Measurements from ENCODE around the gene USP35. TPM values are rescaled to one million over a fixed set of nuclear protein-coding genes. Genes with fewer than 3 reads are reported as not detected.
A peak's percentile ranks its signal among the peaks of the same experiment; 100 is the strongest.

The USP35 gene
- total and polyA plus RNA-seq, 12 donors = 3.6 to 7.3 (median 5.2) TPM

DNA sequence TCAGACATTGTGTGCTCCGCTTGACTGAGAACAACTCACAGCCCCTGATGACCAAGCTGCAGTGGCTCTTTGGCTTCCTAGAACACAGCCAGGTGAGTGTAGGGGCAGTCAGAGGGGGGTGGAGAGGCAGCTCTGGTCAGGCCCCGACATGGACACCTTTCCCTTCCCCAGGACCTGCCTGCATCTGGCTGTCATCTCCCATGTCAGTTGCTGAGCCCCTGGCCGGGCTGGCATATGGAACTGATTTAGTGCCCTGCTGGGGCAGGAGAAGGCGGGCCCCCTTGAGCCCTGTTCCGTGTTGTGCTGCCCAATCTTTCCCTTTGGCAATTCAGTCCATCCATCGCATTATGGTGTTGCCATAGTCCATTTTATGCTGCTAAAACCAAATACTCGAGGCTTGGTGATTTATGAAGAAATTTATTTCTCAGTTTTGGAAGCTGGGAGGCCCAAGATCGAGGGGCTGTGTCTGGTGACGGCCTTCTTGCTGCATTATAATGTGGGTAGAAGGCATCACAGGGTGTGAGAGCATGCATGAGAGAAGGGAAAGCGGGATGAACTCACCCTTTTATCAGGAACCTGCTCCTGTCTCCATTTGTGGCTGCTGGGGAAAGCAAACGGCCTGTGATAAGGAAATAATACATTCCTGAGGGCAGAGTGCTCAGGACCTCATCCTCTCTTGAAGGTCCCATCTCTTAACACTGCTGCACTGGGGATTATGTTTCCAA is 19.0 kb downstream of the USP35 start:
- Histone ChIP-seq H3K36me3 (peaks cover 0 to 75% (median 12%) of the 10 kb centered on the region in 9 donors), H3K9me3 (no peaks in the 10 kb centered on the region), H3K4me3 (no peak overlapping the region), H3K27me3 (no peaks in the 10 kb centered on the region), H3K27ac (no peak overlapping the region), H3K4me1 (peaks cover 0 to 12% (median 0%) of the 10 kb centered on the region in 9 donors)
- no peak for DNase-seq
- intact Hi-C loops (cut with DNase I) = no loop called here
- WGBS, 2 donors = 90 to 91% methylated on average over 11 of the region's 11 CpGs
- peak in 1 of 8 donors; percentile 12 for ATAC-seq
- TF ChIP-seq, protein P1, sequence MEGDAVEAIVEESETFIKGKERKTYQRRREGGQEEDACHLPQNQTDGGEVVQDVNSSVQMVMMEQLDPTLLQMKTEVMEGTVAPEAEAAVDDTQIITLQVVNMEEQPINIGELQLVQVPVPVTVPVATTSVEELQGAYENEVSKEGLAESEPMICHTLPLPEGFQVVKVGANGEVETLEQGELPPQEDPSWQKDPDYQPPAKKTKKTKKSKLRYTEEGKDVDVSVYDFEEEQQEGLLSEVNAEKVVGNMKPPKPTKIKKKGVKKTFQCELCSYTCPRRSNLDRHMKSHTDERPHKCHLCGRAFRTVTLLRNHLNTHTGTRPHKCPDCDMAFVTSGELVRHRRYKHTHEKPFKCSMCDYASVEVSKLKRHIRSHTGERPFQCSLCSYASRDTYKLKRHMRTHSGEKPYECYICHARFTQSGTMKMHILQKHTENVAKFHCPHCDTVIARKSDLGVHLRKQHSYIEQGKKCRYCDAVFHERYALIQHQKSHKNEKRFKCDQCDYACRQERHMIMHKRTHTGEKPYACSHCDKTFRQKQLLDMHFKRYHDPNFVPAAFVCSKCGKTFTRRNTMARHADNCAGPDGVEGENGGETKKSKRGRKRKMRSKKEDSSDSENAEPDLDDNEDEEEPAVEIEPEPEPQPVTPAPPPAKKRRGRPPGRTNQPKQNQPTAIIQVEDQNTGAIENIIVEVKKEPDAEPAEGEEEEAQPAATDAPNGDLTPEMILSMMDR (IDR thresholded peaks at IDR 0.05) = no peak

DNA sequence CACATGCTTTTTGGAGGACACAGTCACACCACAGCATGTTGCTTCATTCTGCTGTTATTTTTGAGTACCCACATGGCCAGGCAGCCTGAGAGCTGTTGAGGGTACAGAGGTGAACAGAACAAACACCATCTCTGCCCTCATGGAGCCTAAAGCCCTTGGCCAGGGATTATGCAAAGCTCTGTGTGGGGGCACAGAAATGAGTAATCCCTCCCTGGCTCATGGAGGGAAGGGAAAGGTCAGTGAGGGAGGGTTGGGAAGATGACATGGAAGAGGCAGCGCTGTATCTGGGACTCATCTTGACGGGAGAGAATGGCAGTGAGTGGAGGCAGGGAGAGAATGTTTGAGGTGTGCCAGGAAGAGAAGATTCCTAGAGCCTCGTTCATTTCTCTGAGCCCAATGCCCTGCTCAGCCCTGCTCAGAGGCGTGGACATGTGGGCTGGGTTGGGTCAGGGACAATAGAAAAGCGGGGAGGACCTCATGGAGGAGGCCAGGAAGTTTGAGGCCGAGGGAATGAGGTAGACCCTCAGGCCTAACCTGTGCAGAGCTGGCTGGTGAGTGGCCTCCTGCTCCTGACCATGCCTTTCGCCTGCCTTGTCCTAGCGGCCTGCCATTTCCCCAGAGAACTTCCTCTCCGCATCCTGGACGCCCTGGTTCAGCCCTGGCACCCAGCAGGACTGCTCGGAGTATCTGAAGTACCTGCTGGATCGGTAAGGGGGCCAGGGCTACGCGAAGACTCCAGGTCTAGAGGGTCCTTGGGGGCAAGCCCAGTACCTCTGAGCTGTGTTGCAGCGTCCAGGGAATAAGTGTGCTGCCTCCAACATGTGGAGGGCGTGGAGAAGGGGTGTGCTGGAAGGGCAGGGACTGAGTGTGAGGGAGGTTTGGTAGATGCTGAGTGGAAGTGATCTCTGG is 19.8 kb downstream of the USP35 start:
- peak in 4 of 8 donors; percentile 10 to 39 (median 20) for ATAC-seq
- no peak for DNase-seq
- Histone ChIP-seq H3K9me3 (no peaks in the 10 kb centered on the region), H3K4me3 (no peak overlapping the region), H3K4me1 (peaks cover 0 to 10% (median 0%) of the 10 kb centered on the region in 9 donors), H3K27ac (no peak overlapping the region), H3K36me3 (peaks cover 0 to 71% (median 12%) of the 10 kb centered on the region in 9 donors), H3K27me3 (no peaks in the 10 kb centered on the region)
- intact Hi-C loops (cut with DNase I) = no loop called here
- 94 to 95% methylated on average over 16 of the region's 16 CpGs for WGBS, 2 donors
- TF ChIP-seq, protein P1 (IDR thresholded peaks at IDR 0.05) = no peak

DNA sequence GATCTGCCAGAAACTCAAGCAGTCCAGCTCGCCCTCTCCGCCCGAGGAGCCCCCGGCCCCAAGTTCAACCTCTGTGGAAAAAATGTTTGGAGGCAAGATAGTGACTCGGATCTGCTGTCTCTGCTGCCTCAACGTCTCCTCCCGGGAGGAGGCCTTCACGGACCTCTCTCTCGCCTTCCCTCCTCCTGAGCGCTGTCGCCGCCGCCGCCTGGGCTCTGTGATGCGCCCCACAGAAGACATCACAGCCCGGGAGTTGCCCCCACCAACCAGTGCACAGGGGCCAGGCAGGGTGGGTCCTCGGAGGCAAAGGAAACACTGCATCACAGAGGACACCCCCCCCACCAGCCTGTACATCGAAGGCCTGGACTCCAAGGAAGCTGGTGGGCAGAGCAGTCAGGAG is 20.8 kb downstream of the USP35 start:
- Histone ChIP-seq H3K4me3 (no peak overlapping the region), H3K36me3 (peaks cover 0 to 77% (median 12%) of the 10 kb centered on the region in 9 donors), H3K27me3 (no peaks in the 10 kb centered on the region), H3K9me3 (no peaks in the 10 kb centered on the region), H3K4me1 (peaks cover 0 to 10% (median 0%) of the 10 kb centered on the region in 9 donors), H3K27ac (no peak overlapping the region)
- intact Hi-C loops (cut with DNase I) = no loop called here
- 84 to 89% methylated on average over 18 of the region's 18 CpGs for WGBS, 2 donors
- ATAC-seq (no peak), DNase-seq (no peak)
- TF ChIP-seq, protein P1 (IDR thresholded peaks at IDR 0.05) = no peak

DNA sequence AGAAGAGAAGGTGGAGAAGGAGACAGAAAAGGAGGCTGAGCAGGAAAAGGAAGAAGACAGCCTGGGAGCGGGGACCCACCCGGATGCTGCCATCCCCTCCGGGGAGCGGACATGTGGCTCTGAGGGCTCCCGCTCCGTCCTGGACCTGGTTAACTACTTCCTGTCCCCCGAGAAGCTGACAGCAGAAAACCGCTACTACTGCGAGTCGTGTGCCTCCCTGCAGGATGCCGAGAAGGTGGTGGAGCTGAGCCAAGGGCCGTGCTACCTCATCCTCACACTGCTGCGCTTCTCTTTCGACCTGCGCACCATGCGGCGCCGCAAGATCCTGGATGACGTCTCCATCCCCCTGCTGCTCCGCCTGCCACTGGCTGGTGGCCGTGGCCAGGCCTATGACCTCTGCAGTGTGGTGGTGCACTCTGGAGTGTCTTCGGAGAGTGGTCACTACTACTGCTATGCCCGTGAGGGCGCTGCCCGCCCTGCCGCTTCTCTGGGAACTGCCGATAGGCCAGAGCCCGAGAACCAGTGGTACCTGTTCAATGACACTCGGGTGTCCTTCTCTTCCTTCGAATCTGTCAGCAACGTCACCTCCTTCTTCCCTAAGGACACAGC is 21.4 kb downstream of the USP35 start:
- Histone ChIP-seq H3K4me1 (peaks cover 0 to 10% (median 0%) of the 10 kb centered on the region in 9 donors), H3K4me3 (no peak overlapping the region), H3K9me3 (no peaks in the 10 kb centered on the region), H3K36me3 (peaks cover 0 to 80% (median 17%) of the 10 kb centered on the region in 9 donors), H3K27ac (no peak overlapping the region), H3K27me3 (no peaks in the 10 kb centered on the region)
- DNase-seq = no peak
- TF ChIP-seq, protein P1 (IDR thresholded peaks at IDR 0.05) = no peak
- intact Hi-C loops (cut with DNase I) = no loop called here
- ATAC-seq = no peak
- 87 to 90% methylated on average over 31 of the region's 31 CpGs for WGBS, 2 donors

Data from heart right ventricle (tissue), 16 donors.